HG02588 (cell line): ENCODE measurements around the gene SPINK6.

ENCODE experiments used
- ATAC-seq: cut with Tn5 transposase; IDR thresholded peaks from one replicate; pipeline ENCODE4 v1.9.1; 2021; ENCODE audit warnings: mild to moderate bottlenecking, moderate library complexity; ENCODE audit not compliant: unreplicated experiment

SPINK6 gene

GRCh38 chr5:148221508-148221907 is 18.7 kb downstream of the SPINK6 start:
- ATAC-seq: no peak

GRCh38 chr5:148224117-148224742 is 21.4 kb downstream of the SPINK6 start:
- ATAC-seq: no peak

- no peak for ATAC-seq
These were observed 25.6 kb downstream of the SPINK6 start for GRCh38 chr5:148228392-148228984.

GRCh38 chr5:148229840-148230239 is 27.0 kb downstream of the SPINK6 start:
- no peak for ATAC-seq

- ATAC-seq: no peak
These were observed 27.4 kb downstream of the SPINK6 start for GRCh38 chr5:148230240-148230639.

GRCh38 chr5:148237785-148238417 is 35.1 kb downstream of the SPINK6 start:
- ATAC-seq: no peak

- no peak for ATAC-seq
These were observed 35.6 kb downstream of the SPINK6 start, which contains the start of gene MARCOL for GRCh38 chr5:148238418-148238794. MARCOL (plus strand) TSS chr5:148238525; CDS start chr5:148238598, 73 bp downstream.

GRCh38 chr5:148248894-148249293 is 46.1 kb downstream of the SPINK6 start:
- no peak for ATAC-seq

GRCh38 chr5:148255456-148255855 is 52.6 kb downstream of the SPINK6 start:
- ATAC-seq: no peak

GRCh38 chr5:148259288-148259687 is 56.4 kb downstream of the SPINK6 start:
- ATAC-seq: no peak

GRCh38 chr5:148261221-148261620 is 58.4 kb downstream of the SPINK6 start:
- ATAC-seq: no peak
